ENCODE measurements around the gene TYSND1.

Gene TYSND1, protein sequence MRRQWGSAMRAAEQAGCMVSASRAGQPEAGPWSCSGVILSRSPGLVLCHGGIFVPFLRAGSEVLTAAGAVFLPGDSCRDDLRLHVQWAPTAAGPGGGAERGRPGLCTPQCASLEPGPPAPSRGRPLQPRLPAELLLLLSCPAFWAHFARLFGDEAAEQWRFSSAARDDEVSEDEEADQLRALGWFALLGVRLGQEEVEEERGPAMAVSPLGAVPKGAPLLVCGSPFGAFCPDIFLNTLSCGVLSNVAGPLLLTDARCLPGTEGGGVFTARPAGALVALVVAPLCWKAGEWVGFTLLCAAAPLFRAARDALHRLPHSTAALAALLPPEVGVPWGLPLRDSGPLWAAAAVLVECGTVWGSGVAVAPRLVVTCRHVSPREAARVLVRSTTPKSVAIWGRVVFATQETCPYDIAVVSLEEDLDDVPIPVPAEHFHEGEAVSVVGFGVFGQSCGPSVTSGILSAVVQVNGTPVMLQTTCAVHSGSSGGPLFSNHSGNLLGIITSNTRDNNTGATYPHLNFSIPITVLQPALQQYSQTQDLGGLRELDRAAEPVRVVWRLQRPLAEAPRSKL

DNA sequence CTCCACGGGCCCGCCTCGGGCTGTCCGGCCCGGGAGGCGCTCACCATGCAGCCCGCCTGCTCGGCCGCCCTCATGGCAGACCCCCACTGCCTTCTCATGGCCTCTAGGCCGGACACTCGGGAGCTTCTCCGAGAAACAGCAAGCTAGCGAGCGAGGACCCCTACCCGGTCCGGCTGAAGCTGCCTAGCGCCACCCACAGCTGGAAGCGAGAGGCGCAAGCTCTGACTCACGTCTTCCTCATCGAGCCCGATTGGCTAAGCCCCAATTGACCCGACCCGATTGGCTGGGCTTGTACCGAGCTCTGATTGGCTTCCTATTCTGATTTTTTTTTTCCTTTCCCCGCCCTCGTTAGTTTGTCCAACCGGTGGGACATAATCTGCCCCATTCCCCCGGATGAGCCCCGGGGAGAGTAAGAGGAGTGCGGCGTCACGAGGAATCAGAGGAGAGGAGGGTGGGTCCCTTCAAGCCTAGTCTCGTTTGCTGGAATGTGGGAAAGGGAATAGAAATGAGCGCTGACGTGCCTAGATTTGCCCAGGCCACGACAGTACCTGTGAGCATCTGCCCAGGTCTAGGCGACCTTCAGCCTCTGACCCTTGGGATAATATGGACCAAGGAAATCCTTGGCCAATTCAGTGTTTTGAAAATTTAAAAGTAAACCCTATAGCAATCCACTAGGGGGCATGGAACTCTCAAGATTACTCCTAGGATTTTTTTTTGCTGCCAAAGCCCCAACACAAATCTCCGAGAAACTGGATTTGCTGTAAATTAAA is at the start of gene TYSND1:
Gene TYSND1 (minus strand): TSS at position 212 of the 770 bp plus-strand sequence. CDS start 114 bp downstream, at position 98.
- H3K27ac ChIP-seq: peak within 1 kb of the TSS; percentile 94
- no peak for TF ChIP-seq ZFX (IDR thresholded peaks at IDR 0.05; ENCODE audit: borderline replicate concordance)
- TF ChIP-seq, protein P1, sequence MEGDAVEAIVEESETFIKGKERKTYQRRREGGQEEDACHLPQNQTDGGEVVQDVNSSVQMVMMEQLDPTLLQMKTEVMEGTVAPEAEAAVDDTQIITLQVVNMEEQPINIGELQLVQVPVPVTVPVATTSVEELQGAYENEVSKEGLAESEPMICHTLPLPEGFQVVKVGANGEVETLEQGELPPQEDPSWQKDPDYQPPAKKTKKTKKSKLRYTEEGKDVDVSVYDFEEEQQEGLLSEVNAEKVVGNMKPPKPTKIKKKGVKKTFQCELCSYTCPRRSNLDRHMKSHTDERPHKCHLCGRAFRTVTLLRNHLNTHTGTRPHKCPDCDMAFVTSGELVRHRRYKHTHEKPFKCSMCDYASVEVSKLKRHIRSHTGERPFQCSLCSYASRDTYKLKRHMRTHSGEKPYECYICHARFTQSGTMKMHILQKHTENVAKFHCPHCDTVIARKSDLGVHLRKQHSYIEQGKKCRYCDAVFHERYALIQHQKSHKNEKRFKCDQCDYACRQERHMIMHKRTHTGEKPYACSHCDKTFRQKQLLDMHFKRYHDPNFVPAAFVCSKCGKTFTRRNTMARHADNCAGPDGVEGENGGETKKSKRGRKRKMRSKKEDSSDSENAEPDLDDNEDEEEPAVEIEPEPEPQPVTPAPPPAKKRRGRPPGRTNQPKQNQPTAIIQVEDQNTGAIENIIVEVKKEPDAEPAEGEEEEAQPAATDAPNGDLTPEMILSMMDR (IDR thresholded peaks at IDR 0.05): peak; percentile 83

DNA sequence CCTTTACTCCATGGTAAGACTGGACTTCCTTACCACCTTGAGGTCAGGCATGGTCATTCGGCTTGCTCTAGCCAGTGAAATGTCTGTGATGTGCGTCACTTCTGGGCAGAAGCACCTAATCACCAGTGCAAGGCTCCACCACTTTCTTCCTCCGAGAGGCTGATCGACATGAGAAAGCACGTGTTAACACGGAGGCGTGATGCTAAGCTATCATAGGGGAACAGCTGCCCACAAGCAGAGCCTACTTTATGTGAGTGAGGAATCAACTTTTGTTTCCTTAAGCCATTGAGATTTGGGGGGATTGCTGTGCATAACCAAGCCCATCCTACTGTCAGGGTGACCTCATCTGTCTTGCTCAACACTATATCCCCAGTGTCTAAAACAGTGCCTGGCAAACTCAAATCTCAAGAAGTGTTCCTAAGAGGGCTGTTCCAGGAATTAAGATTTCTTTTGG is 46.9 kb upstream of the TYSND1 start:
- 0 out of 2 replicates have a peak overlapping the region, but pooled peaks have one; percentile 63 for H3K27ac ChIP-seq
- TF ChIP-seq ZFX (IDR thresholded peaks at IDR 0.05; ENCODE audit: borderline replicate concordance): no peak

DNA sequence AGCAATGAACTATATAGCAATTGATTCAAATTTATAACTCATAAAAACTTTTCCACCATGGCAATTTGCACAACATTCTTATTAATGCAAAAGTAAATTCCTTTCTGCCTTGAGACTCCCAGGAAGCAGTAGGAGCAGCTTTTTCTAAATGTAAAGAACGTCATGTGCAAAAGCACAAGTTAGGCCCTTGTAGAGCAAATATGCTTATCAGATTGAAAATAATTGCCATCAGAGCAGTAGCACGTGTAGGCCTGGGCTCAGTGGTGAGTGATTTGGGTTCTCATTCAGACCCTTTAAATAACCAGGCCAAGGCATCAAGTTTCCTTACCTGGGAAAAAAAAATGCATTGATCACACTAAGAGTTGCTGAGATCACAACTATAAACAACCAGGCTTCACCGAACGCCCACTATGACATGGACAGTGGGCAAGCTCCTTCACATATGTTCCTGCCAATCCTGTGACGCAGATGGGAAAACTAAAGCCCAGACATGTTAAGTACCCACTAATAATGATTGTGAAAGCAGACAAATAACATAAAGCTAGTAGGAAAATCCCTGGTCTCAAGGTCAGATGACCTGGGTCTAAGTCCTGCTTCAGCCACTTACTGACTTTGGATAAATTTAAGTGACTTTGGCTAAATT is 45.9 kb upstream of the TYSND1 start:
- peak overlapping the region; percentile 63 for H3K27ac ChIP-seq
- TF ChIP-seq, protein P1 (IDR thresholded peaks at IDR 0.05): no peak
- TF ChIP-seq ZFX (IDR thresholded peaks at IDR 0.05; ENCODE audit: borderline replicate concordance): no peak

DNA sequence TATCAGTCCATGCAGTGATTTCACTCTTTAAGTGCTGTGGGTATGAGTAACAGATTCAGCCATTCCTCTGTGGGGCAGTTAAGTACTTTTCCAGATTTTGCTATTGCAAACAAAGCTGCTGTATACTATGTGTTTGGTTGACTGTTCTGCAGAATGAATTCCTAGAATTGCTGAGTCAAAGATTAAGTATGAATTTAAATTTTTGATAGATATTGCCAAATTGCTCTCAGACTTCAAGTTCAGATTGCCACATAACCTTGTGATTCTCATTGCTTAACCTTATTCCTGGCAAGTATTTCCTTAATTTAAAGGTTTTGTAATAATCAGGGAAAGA is 45.4 kb upstream of the TYSND1 start:
- peak overlapping the region; percentile 63 for H3K27ac ChIP-seq
- TF ChIP-seq ZFX (IDR thresholded peaks at IDR 0.05; ENCODE audit: borderline replicate concordance): no peak
- TF ChIP-seq, protein P1 (IDR thresholded peaks at IDR 0.05): no peak

DNA sequence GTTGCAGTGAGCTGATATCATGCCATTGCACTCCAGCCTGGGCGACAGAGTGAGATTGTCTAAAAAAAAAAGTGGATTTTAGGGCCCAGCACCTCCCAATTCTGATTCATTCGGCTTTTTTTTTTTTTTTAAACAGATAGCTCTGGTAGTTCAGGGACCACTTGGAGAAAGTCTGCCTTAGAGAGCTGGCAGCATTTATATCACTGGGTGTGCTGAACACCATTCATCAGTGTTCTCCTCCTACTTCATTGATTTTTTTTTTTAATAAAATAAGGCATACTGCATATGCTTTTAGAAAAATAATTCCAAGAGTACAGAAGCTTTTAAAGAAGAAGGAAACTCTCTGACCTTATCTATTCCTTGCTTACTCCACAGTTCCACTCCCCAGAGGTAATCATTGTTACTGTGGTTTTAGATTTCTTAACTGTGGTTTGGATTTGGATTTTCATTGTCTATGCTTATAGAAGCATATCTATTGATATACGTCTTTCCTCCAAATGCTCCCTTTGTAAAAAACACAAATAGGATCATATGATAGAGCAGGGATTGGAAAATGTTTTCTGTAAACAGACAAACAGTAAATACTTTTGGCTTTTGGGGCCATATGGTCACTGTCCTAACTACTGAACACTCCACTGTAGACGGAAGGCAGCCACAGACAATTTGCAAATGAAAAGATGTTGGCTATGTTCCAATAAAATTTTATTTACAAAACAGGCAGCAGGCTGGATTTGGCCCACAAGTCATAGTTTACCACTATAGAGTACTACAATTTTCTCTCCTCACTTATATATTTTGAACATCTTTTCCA is 44.9 kb upstream of the TYSND1 start:
- TF ChIP-seq ZFX (IDR thresholded peaks at IDR 0.05; ENCODE audit: borderline replicate concordance): no peak
- TF ChIP-seq, protein P1 (IDR thresholded peaks at IDR 0.05): no peak
- peak overlapping the region; percentile 63 for H3K27ac ChIP-seq

DNA sequence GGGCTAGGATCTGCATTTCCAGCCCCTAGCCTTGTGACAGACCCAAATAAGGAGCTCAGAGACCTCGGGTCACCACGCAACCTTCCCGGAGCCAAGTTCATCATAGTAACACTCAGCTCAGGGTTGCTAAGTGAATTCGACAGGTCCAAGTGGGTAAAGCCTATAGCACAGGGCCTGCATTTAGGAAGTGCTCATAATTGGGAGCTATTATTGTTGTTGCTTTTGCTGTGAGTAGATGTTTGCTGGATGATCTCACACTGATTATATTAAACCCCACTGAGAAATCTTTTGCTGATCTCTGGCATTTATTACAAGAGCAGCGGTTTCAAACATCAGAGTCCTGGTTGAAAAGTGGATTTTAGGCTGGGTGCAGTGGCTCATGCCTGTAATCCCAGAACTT is 44.1 kb upstream of the TYSND1 start:
- H3K27ac ChIP-seq: no peak overlapping the region
- TF ChIP-seq ZFX (IDR thresholded peaks at IDR 0.05; ENCODE audit: borderline replicate concordance): no peak
- TF ChIP-seq, protein P1 (IDR thresholded peaks at IDR 0.05): no peak
